ENCODE data around the gene CYTL1.

DNA sequence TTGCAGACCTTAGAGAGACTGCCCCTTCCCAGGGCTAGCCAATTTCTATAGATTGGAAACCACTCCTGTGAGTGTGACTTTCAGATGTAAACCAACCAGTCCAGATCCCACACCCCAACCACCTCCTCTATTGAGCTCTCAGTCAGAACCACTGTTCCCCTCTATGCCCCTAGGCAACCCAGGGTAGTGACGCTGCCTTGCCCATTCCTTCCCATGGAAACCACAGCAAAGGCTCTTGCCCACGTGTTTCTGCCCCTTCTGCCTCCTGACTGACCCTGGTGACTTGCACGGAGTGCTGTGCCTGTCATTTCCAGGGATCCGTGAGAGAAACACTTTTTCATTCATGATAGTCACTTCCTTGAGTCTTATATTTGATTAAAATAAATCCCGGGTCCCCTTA, 32.4 kb downstream of the CYTL1 start:
- TF ChIP-seq, protein P1, sequence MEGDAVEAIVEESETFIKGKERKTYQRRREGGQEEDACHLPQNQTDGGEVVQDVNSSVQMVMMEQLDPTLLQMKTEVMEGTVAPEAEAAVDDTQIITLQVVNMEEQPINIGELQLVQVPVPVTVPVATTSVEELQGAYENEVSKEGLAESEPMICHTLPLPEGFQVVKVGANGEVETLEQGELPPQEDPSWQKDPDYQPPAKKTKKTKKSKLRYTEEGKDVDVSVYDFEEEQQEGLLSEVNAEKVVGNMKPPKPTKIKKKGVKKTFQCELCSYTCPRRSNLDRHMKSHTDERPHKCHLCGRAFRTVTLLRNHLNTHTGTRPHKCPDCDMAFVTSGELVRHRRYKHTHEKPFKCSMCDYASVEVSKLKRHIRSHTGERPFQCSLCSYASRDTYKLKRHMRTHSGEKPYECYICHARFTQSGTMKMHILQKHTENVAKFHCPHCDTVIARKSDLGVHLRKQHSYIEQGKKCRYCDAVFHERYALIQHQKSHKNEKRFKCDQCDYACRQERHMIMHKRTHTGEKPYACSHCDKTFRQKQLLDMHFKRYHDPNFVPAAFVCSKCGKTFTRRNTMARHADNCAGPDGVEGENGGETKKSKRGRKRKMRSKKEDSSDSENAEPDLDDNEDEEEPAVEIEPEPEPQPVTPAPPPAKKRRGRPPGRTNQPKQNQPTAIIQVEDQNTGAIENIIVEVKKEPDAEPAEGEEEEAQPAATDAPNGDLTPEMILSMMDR (IDR thresholded peaks at IDR 0.05; ENCODE audit: extremely low read depth in 1 of 2, insufficient read depth in 1 of 2, low read depth in 1 of 2, low read length in 2 of 2): no peak
- no peak for TF ChIP-seq GATA2 (IDR thresholded peaks at IDR 0.05; ENCODE audit: insufficient read depth, insufficient read length, low read depth, low read length)
